Adrenal gland (tissue), 12 donors: ENCODE data around the gene NT5M. TPM values are rescaled to one million over a fixed set of nuclear protein-coding genes. Genes with fewer than 3 reads are reported as not detected.

Experiments used
- DNase-seq, 7 donors: peaks; one replicate each; pipeline ENCODE4 v3.0.0-alpha.2; 2019 to 2020
- H3K27ac ChIP-seq, 5 donors: fragments of 200-600 bp; sonication (generic) in 4 of 5; 1 replicate in 3 of 5; 2 replicates in 2 of 5; pipeline versions ENCODE4 v1.5.1 to v1.8.0; 2016 to 2020; ENCODE audit warnings: mild to moderate bottlenecking in 1 of 5
- H3K27me3 ChIP-seq: fragments of 200-600 bp; 2 replicates; pipeline ENCODE4 v1.8.0; 2021
- H3K36me3 ChIP-seq, 2 donors: fragments of 200-600 bp; replicated peaks in 1 of 2; 1 replicate in 1 of 2; 2 replicates in 1 of 2; pipeline versions ENCODE4 v1.5.1 to v1.8.0; 2018 to 2022
- H3K4me1 ChIP-seq, 2 donors: fragments of 200-600 bp; replicated peaks in 1 of 2; 1 replicate in 1 of 2; 2 replicates in 1 of 2; pipeline versions ENCODE4 v1.5.1 to v1.8.0; 2018 to 2021
- H3K4me3 ChIP-seq, 4 donors: fragments of 200-600 bp; sonication (generic) in 3 of 4; one replicate each; pipeline ENCODE4 v1.5.1; 2016 to 2018
- H3K9me3 ChIP-seq, 3 donors: fragments of 200-600 bp; sonication (generic) in 1 of 3; replicated peaks in 1 of 3; 1 replicate in 2 of 3; 2 replicates in 1 of 3; pipeline versions ENCODE4 v1.5.1 to v1.8.0; 2016 to 2021
- CTCF ChIP-seq, 6 experiments: fragments of 450-650 bp in 4 of 6; fragments of 200-600 bp in 2 of 6; sonication (generic) in 1 of 6; IDR thresholded peaks; 1 replicate in 5 of 6; 2 replicates in 1 of 6; pipeline versions ENCODE4 v1.5.1 to v1.8.0; 2016 to 2021; ENCODE audit warnings: antibody characterized with exemption in 6 of 6, mild to moderate bottlenecking in 2 of 6, moderate library complexity in 1 of 6
- POLR2A ChIP-seq, 2 donors: fragments of 450-650 bp; IDR thresholded peaks; one replicate each; pipeline ENCODE4 v1.6.1; 2017; ENCODE audit warnings: antibody characterized with exemption in 2 of 2, mild to moderate bottlenecking in 2 of 2, moderate library complexity in 1 of 2
- WGBS, 4 donors: extraction: QIAGEN DNeasy Blood & Tissue Kit in 2 of 4; methylation state at CpG; one replicate each; pipeline versions ENCODE4 v1.1.5 to v1.1.7; 2013 to 2017; 5-methylcytosine and 5-hydroxymethylcytosine counted together
- intact Hi-C, 2 donors: fragments of 100-400 bp; cut with DNase I; formaldehyde crosslinking; loops; one replicate each; pipeline versions ENCODE4 v1.14.1 to v1.15.0; 2022 to 2023
- polyA plus RNA-seq, 3 donors: library from polyadenylated mRNA; stranded (reverse); fragments of 200-250 nt in 2 of 3; fragments of 350-450 nt in 1 of 3; fragmentation: Illumina TruSeq in 1 of 3; extraction: RNeasy Lipid Tissue Mini Kit (QIAGEN cat#74804) in 1 of 3; gene quantifications; one replicate each; pipeline ENCODE4 v1.2.3, GENCODE V29; 2013 to 2014
- total RNA-seq, 9 donors: library from RNA; depleted of rRNA in 4 of 9; stranded (reverse); fragments of >200 nt in 4 of 9; fragments of 120-200 nt in 1 of 9; fragmentation: NEBNext Ultra II Directional in 1 of 9; extraction: Animal tissue kit (Norgen Biotek cat#: 25700) in 1 of 9; gene quantifications; one replicate each; pipeline versions ENCODE4 v1.1.0 to v1.2.4, GENCODE V29; 2013 to 2023
- donor health status: healthy with polysubstance abuse.
- donor health status: Bipolar disorder and iron deficiency.
- donor health status: DM: yes; HTN: yes; CAD: no.
- donor health status: DM: no; HTN: no; CAD: no.
- donor health status: DM: no; HTN: no; CAD: no.
- donor health status: DM: yes; HTN: yes; CAD: no.

The NT5M gene
- total and polyA plus RNA-seq, 12 donors, result 0.40 to 4.8 (median 1.7) TPM

- TF ChIP-seq POLR2A (IDR thresholded peaks at IDR 0.05) (no peak), CTCF (IDR thresholded peaks at IDR 0.05) (no peak)
- H3K27ac ChIP-seq, result no peak overlapping the region
- no peaks in the 10 kb centered on the region for H3K36me3 ChIP-seq
- no peak overlapping the region for H3K4me3 ChIP-seq
- WGBS, 4 donors, result 89 to 94% (median 92%) methylated on average over 4 to 15 of the region's 15 CpGs
- no peaks in the 10 kb centered on the region for H3K27me3 ChIP-seq
- no peaks in the 10 kb centered on the region for H3K9me3 ChIP-seq
- peak in 2 of 7 donors; percentile 9 to 20 for DNase-seq
- no peaks in the 10 kb centered on the region for H3K4me1 ChIP-seq
- intact Hi-C loops, result no loop called here
These were observed 44.2 kb downstream of the NT5M start for GRCh38 chr17:17347234-17347955.

- peak in 2 of 7 donors; percentile 4 to 30 for DNase-seq
- WGBS, 4 donors, result 85 to 94% (median 93%) methylated on average over 9 to 10 of the region's 10 CpGs
- Histone ChIP-seq H3K36me3 (no peaks in the 10 kb centered on the region), H3K4me3 (no peak overlapping the region), H3K27ac (no peak overlapping the region), H3K4me1 (no peaks in the 10 kb centered on the region), H3K9me3 (no peaks in the 10 kb centered on the region), H3K27me3 (no peaks in the 10 kb centered on the region)
- TF ChIP-seq CTCF (IDR thresholded peaks at IDR 0.05) (no peak), POLR2A (IDR thresholded peaks at IDR 0.05) (no peak)
- intact Hi-C loops, result no loop called here
These were observed 45.0 kb downstream of the NT5M start for GRCh38 chr17:17347956-17348871.

- DNase-seq, result peak in 2 of 7 donors; percentile 5 to 41
- Histone ChIP-seq H3K4me3 (no peak overlapping the region), H3K36me3 (no peaks in the 10 kb centered on the region), H3K27me3 (no peaks in the 10 kb centered on the region), H3K27ac (peak overlapping the region in 1 of 5 donors; percentile 9), H3K9me3 (no peaks in the 10 kb centered on the region), H3K4me1 (no peaks in the 10 kb centered on the region)
- no peak for TF ChIP-seq POLR2A (IDR thresholded peaks at IDR 0.05)
- no peak for TF ChIP-seq CTCF (IDR thresholded peaks at IDR 0.05)
- intact Hi-C loops, result no loop called here
- WGBS, 4 donors, result 48 to 63% (median 58%) methylated on average over 7 to 11 of the region's 11 CpGs
These were observed 45.9 kb downstream of the NT5M start for GRCh38 chr17:17348872-17349723.
